ENCODE data around the gene PBX1.
"Not testable (repeated sequence)": the region's sequence is repeated elsewhere in the genome, so short reads cannot be mapped to it uniquely, and the experiment has no call there.

Gene PBX1
- total RNA-seq = 0.39 to 2.3 (median 1.4) reads per million in 4 experiments

- peak; percentile 39 for DNase-seq
Observed at GRCh38 chr1:164558461-164559341, at the start of gene PBX1. TSS of gene PBX1 (plus strand) at chr1:164559184.

GRCh38 chr1:164510435-164510834 is 48.5 kb upstream of the PBX1 start:
- no peak for DNase-seq

DNA sequence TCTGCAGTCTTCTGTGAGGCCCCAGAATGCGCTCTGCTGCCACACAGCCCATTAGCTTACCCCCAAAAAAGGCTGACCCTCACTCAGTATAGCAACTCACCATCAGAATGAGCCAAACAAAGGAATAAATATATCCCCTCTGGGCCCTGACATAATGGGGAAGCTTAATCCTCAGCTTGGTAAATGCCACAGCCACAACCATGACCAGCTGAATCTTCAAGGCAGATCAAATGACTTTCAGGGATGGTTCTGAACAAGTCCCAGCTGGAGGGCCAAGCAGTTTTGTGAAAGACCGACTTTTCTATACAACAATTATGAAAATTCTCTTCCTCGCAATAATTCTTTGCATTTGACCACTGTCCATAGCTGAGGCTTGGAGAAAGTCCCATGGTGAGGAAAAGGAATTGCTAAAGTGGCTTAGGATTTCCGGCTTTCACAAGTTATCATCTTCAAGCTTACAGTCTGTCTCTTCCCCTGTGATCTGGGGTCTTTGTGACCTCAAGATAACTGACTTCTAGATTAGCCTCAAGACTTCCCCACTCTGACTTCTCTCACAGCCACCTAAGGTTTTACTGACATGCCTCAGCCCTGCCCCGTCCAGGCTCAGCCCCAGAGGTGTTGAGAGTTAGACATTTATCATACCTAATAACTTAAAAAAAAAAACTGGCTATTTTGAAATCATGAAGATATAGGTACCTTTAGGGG is 47.8 kb upstream of the PBX1 start:
- DNase-seq = no peak

DNA sequence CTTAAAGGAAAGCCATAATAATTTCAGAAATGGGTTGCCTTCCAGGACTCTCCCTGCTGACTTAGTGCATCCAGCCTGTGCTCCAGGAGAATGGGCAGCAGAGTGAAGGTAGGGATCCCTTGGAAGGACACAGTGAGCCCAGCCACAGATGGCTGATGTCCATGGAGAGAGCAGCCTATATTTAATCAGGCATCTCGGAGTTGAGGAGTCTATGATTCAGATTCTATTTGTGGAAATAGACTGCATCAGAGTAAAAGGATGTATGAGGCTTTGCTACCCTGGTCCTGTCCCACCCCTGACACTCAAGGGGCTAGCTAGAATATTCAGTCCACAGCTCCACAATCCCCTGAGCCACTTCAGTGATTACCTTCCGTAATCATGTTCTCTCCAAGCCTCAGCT is 43.8 kb upstream of the PBX1 start:
- no peak for DNase-seq

- DNase-seq = no peak
Observed at GRCh38 chr1:164515711-164516331, 43.2 kb upstream of the PBX1 start.

GRCh38 chr1:164516591-164516990 is 42.4 kb upstream of the PBX1 start:
- DNase-seq = no peak

DNA sequence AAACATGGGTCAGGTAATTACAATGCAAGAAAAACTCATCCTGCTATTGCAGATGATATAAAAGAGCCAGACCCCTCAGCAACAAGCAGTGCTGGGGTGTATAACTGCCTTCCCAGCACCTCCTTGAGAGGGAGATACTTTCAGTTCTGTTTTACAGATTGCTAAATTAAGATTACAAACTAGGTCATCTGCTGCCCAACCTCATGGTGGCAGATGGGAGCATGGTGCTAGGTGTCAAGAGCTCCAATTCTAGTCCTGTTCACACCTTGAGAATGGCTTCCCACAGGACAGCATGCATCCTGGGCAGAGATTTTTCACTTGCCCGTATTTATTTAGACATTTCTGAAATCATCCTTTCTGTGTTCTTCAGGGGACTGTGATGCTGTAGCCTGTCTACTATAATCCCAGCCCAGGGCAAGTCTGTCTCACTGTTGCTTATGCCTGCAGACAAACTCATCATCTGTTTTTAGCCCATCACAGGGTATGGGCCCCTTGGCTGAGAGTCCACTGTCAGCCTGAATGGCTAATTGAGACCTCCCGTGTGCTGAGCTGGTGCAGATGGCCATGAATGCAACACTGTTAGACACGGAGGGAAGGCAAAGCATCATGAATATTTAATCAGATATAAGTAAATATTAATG is 40.2 kb upstream of the PBX1 start:
- DNase-seq = no peak

GRCh38 chr1:164519426-164519825 is 39.6 kb upstream of the PBX1 start:
- DNase-seq = no peak

GRCh38 chr1:164524810-164525209 is 34.2 kb upstream of the PBX1 start:
- no peak for DNase-seq

DNA sequence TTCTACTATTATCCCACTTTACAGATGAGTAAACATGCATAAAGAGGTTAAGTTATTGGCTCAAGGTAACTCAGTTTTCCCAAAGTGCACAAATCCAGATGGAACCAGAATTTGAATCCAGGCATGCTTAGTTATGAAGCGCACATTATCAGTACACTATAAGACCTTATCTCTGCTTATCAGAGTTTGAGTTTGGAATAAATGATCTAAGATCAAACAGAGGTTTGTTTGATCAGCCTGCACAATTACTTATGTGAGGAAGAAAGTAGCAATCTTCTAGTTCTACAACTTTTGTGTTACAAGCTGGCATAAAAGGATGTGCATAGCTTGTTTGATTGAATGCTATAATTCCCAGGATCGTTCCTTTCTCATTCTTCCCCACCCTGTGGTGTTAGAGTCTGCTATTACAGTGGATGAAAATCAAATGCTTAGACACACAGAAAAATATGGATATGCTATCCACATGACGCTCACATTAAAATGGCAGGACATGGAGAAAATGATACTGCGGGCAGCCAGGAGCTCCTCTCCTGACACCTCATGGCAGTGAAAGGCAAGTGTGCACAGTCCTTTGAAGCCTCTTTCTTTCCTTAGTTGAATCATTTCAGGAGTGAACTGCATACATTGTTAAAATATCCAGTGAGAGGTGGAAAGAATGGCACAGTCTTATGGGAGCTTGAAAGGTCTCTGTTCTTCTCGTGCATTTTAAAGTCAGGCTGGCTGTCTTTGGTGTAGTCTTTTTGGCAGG is 23.9 kb upstream of the PBX1 start:
- no peak for DNase-seq

- not testable (repeated sequence) for DNase-seq
Observed at GRCh38 chr1:164552463-164552988, 6.5 kb upstream of the PBX1 start.

DNA sequence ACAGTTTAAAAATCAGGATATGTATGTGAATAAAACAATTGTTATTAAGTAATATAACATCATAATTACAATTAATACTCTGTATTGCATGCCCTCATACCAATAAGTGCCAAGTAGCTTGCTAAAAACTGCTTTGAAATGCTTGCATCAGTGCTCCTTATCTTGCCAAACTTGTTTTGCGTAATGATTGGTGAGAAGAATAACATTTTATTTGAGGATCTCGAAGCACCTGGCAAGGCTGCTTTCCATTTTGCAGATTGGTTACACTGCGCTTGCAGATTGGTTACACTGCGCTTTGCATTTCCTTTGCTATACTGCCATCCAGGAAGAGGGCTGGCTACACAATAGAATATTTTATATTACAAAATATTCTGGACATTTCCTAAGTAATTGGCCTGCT is 1.7 kb upstream of the PBX1 start:
- DNase-seq = no peak

DNA sequence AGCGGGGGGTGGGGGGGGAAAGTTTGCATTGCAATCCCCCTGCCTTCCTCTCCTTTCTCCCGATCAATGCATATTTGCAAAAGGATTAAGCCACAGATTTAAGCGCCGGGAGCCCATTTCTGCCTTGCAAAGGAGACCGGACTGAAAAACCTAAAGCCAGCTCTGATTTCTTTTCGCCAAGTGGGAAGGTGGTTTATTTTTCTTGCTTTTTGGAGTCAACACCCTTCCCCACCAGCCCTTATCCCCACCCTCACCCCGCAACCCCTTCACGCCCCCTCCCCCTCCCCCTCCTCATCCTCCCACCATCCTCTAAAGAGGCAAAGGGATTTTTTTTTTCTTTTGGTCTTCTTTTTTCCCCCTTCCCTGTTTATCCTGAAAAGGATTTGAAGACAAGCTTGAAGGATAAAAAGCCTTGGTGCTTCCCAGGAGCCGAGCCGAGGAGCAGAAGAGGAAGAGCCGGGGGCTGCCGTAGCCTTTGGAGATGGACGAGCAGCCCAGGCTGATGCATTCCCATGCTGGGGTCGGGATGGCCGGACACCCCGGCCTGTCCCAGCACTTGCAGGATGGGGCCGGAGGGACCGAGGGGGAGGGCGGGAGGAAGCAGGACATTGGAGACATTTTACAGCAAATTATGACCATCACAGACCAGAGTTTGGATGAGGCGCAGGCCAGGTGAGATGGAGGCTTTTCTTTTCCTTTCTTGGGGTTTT is 513 bp downstream of the PBX1 start:
- no peak for DNase-seq

DNA sequence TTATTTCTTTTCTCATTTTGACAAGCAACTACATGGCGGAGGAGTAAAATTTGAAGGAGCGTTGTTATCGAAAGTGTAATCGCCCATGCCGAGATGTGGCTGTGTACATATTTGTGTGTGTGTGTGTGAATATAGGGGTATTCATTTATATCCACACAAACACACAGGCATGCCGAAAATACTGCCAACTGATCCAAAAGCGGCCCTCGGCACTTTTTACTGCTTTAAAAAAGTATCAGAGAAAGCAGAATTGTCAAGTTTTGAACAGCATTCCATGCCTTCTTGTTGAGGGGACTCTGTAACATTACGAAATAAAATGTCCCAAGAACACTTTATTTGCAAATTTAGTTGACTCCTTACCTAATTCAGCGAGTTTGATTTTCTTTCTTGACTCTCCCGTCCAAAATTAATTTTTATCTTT is 1.1 kb downstream of the PBX1 start:
- DNase-seq = no peak

GRCh38 chr1:164560556-164560955 is 1.6 kb downstream of the PBX1 start:
- DNase-seq = no peak

GRCh38 chr1:164561007-164561406 is 2.0 kb downstream of the PBX1 start:
- no peak for DNase-seq

DNA sequence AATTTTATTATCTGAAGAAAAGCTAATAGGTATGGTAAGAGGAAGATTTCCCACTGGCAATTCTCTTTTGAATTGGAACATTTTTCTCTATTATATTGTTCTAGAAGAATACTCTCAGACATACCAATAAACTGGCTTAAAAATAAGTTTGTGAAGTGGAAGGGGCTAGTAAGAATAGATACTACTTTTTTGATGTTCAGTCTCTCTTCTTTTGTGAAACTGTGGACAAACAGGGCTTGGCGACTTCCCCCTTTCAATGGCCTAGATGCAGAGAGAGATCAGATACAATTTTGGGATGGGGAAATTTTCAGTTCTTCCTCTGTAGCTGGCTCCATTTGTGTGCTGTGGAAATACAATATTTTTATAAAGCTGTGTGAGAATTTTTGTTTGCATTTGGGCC is 2.5 kb downstream of the PBX1 start:
- no peak for DNase-seq

DNA sequence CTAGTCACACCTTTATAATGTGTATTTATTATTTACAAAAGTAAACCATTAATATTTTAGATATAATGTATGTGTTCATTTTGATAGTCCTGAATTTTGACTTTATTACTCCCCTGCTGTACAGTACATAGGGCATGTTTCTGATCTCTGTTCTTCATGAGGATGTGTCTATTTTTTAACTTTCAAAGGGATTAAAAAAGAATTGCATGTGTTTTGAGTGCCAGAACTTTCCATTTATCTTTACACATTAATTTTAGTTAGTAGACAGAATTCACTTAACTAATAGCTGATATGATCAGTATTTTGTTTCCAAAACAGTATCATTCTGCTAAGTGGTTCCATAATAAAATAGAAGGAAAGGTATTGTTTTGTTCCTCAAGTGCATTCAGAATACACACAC is 3.1 kb downstream of the PBX1 start:
- no peak for DNase-seq

- DNase-seq = no peak
Observed at GRCh38 chr1:164562511-164562910, 3.5 kb downstream of the PBX1 start.

DNA sequence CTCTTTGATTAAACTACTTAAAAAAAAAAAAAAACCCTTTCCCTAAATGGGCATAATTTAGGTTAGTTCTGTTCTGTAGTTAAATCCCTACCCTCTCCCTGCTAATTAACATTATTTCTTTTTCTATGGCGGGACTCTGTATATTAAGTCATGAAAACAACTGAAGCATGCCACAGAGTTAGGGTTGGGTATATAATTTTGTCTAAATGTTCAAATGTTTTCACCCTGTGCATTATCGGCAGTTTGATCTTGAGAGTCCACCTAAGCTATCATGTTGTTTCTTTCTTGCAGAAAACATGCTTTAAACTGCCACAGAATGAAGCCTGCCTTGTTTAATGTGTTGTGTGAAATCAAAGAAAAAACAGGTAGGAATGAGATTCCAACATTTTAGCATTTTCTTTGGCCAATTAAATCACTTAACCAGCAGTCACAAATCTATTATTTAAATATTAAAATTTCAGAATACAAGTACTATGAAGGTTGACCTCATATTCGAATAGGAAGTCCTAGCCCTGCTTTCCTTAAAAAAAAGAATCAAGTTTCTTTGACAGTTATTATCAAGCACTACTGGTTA is 4.0 kb downstream of the PBX1 start:
- DNase-seq = no peak

- DNase-seq = no peak
Observed at GRCh38 chr1:164563721-164564360, 4.9 kb downstream of the PBX1 start.
